Dedifferentiated amniotic fluid mesenchymal stem cell (primary cell): ENCODE measurements around the gene PLEKHH3.

Experiments used
- DNase-seq: peaks from one replicate; pipeline ENCODE4 v3.0.0-alpha.2; 2016; ENCODE audit errors: extremely low spot score

The PLEKHH3 gene, protein sequence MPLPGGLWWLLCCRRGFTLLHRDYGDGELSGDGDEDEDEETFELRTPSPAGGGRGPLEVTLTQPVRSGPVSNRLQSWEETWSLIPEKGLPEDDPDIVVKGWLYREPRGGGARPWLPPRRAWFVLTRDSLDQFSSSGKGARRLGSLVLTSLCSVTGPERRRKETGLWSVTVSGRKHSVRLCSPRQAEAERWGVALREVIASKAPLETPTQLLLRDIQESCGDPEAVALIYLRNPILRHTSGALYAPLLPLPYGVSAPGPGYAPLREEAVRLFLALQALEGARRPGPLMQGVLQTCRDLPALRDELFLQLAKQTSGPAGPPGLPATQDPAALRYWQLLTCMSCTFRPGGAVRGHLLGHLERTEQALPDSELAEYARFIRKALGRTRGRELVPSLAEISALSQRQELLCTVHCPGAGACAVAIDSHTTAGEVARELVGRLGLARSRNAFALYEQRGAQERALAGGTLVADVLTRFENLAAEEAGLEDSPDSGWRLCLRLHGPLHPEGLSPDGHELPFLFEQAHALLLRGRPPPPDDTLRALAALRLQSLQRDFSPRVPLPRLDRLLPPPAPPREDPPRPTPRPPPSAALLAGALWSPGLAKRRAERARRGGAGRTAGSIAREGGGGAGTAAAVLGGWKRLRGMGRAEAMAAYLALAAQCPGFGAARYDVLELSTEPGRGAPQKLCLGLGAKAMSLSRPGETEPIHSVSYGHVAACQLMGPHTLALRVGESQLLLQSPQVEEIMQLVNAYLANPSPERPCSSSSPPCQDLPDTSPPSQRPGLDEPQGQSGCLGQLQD

DNA sequence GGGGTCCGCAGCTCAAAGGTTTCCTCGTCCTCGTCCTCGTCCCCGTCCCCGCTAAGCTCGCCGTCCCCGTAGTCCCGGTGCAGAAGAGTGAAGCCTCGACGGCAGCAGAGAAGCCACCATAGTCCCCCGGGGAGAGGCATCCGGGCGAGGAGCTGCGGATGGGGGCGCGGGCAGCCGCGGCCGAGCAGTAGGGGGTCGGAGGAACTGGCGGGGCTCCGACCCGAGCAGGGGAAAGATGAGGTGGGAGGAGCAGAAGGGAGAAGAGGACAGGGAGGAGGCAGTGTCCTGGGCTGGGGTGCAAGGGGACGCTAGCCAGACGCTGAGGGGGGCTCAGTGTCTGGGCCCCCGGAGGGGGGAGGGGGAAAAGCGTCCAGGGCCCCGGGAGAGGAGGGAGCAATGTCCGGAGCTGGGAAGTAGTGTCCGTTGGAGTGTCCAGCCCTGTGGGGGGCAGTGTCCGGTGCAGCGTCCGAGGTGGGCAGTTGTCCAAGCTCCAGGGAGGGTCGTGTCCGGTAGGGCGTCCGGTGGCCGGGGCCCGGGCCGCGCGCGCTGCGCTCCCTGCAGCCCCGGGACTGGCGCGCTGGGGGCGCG is at the start of gene PLEKHH3:
TSS of gene PLEKHH3 (minus strand) at position 571 of the 588 bp plus-strand sequence. CDS start at position 140, 431 bp downstream.
- DNase-seq, result no peak

- DNase-seq, result no peak
Measured at GRCh38 chr17:42725143-42725542, 48.3 kb upstream of the PLEKHH3 start.

GRCh38 chr17:42723636-42724035 is 46.8 kb upstream of the PLEKHH3 start:
- no peak for DNase-seq

GRCh38 chr17:42720996-42721583 is 44.3 kb upstream of the PLEKHH3 start:
- peak; percentile 75 for DNase-seq

DNA sequence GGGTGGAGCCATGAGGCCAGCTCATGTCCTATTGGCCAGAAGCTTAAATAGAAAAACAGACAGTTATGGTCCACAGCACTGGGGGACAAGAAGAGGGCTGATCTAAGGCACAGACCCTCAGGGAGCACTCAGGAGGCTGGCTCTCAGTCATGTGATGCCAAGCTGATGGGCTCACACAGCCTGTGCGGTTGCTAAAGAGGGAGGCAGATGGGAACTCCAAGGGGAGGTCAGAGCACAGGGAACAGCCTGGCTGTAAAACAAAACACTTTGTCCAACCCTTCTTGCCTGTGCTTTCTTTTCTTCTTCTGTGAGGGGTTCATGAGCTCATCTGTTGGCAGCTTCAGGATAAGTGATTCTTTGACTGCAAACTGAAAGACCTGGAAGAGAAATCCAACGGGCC is 32.8 kb upstream of the PLEKHH3 start:
- DNase-seq, result no peak

- no peak for DNase-seq
Measured at GRCh38 chr17:42708588-42708987, 31.8 kb upstream of the PLEKHH3 start.

DNA sequence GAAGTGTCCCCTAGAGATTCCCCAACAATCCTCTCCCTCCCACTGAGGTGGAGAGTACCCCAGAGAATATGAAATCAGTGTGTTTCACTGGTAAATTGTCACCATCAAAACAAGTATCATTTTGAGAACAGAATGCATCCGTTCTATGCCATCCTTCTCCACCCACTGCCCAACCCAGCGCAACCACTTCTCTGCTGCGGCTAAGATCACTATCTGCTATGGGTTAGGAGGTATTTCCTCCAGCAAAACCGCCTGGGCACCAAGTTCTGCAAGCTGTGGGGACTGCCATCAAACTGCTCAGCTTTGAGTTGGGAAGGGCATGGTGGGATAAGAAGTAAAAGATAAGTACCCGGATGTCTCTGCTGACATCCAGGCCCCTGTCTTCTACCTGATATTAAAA is 29.9 kb upstream of the PLEKHH3 start:
- DNase-seq, result no peak

- no peak for DNase-seq
Measured at GRCh38 chr17:42704837-42705494, 28.2 kb upstream of the PLEKHH3 start.

DNA sequence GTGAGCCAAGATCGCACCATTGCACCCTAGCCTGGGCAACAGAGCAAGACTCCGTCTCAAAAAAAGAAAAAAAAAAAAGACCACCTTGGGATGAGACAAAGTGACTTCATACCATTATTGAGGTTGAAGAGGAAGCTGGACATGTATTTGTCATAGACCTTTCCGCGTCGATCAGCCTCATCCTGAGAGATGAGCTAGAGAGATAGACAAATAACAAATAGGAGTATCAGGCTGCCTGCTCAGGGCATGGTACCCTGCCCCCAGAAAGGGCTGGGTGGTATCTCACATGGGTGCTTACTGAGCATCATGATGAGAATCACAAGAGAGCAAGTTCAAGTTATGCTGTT is 27.7 kb upstream of the PLEKHH3 start:
- no peak for DNase-seq

DNA sequence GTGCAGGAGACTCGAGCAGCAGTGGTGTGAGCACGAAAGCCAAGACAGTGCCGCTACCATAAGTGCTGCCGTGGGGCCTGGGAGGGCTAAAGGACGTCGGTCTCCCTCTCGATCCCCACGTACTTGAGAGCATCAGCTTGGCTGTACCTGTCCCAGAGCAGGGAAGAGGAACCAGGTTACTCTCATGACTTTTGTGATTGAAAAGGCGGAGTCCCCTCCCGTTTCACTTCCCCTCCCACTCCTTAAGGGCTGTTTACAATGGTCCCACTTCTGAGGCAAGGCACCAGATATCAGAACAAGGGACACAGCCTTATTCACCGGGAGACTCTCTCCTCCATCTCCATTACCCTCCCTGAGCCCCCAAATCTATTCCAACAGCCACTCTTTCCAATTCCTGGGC is 25.7 kb upstream of the PLEKHH3 start:
- DNase-seq, result no peak

GRCh38 chr17:42700586-42701289 is 23.9 kb upstream of the PLEKHH3 start:
- no peak for DNase-seq

GRCh38 chr17:42699415-42699740 is 22.6 kb upstream of the PLEKHH3 start:
- no peak for DNase-seq

DNA sequence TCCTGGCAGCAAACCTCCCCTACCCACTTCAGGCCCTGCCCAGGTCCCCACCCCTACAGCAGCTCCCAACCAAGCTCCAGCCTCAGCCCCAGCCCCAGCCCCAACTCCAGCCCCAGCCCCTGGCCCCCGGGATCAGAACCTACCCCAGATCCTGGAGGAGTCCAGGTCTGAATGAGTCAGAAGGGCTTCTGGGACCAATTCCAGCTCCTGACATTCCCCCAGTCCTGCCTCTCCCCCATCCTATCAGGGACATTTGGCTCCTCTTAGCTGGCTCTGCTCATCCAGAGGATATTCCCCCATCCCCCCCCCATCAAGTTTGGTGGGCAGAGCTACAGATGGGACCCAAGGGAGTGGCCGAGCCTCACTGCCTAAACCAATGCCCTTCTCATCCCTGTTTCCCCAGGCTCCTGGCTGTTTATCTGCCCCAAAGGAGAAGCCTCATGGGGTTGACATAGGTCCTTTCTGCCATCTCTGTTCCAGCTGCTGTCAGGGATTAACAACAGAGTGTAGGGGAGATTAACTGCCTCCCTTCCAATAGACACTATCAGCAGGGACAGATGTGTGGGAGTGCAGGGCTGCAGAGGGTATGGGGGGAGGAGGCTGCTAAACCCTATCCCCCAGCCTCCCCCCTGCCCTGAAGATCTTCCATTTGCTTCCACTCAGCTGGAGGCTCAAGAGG is 22.1 kb upstream of the PLEKHH3 start:
- DNase-seq, result peak; percentile 39

- no peak for DNase-seq
Measured at GRCh38 chr17:42697108-42697811, 20.5 kb upstream of the PLEKHH3 start.

DNA sequence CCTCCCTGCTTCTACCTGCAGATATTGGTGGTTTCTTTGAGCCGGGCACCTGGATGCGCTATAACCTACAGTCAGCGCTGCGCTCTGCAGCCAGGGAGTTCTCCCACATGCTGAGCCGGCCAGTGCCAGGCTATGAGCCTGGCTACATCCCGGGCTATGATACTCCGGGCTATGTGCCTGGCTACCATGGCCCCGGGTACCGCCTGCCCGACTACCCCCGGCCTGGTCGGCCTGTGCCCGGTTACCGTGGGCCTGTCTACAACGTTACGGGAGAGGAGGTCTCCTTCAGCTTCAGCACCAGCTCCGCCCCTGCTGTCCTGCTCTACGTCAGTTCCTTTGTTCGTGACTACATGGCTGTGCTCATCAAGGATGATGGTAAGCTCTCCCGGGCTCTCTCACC is 18.7 kb upstream of the PLEKHH3 start:
- no peak for DNase-seq

GRCh38 chr17:42694524-42694923 is 17.7 kb upstream of the PLEKHH3 start:
- no peak for DNase-seq

GRCh38 chr17:42692489-42692888 is 15.7 kb upstream of the PLEKHH3 start:
- no peak for DNase-seq

GRCh38 chr17:42691021-42691545 is 14.3 kb upstream of the PLEKHH3 start:
- DNase-seq, result no peak

- no peak for DNase-seq
Measured at GRCh38 chr17:42690596-42690995, 13.8 kb upstream of the PLEKHH3 start.
